Measurements from ENCODE around the gene MCMBP.
"Not testable (repeated sequence)": the region's sequence is repeated elsewhere in the genome, so short reads cannot be mapped to it uniquely, and the experiment has no call there.

MCMBP gene, protein sequence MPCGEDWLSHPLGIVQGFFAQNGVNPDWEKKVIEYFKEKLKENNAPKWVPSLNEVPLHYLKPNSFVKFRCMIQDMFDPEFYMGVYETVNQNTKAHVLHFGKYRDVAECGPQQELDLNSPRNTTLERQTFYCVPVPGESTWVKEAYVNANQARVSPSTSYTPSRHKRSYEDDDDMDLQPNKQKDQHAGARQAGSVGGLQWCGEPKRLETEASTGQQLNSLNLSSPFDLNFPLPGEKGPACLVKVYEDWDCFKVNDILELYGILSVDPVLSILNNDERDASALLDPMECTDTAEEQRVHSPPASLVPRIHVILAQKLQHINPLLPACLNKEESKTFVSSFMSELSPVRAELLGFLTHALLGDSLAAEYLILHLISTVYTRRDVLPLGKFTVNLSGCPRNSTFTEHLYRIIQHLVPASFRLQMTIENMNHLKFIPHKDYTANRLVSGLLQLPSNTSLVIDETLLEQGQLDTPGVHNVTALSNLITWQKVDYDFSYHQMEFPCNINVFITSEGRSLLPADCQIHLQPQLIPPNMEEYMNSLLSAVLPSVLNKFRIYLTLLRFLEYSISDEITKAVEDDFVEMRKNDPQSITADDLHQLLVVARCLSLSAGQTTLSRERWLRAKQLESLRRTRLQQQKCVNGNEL

DNA sequence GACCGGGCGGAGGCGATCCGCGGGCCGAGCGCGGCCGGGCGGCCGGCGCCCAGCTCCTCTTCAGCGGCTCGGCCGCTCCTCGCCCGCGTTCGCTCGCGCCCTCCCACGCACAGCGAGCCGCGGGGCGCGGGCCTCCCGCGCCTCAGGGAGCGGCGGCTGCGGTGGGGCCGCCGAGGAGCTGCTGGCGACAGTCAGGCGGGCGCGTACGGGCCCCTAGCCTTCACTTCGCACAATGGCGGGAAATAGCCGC lies at the start of gene MCMBP:
Gene MCMBP, minus strand, starts transcription at position 234 of the 250 bp plus-strand sequence. CDS start 259 bp downstream, outside the sequence.
- H3K36me3 ChIP-seq (ENCODE audit: control insufficient read depth in 1 of 2, insufficient read depth in 2 of 2, low read length in 2 of 2), result no peaks in the 10 kb centered on the region
- H3K27ac ChIP-seq (ENCODE audit: low read length), result peak within 1 kb of the TSS; percentile 90
- no peaks in the 10 kb centered on the region for H3K27me3 ChIP-seq (ENCODE audit: low read depth, low read length)
- H3K4me3 ChIP-seq (ENCODE audit: low read depth in 1 of 2, low read length in 2 of 2), result peak within 1 kb of the TSS; percentile 80 to 92
- no peaks in the 10 kb centered on the region for H3K9me3 ChIP-seq (ENCODE audit: control insufficient read depth in 1 of 2, low read length in 2 of 2)
- peaks cover 15 to 23% of the 10 kb centered on the region in 2 donors for H3K4me1 ChIP-seq (ENCODE audit: control insufficient read depth in 1 of 2, insufficient read depth in 2 of 2, low read length in 2 of 2)

DNA sequence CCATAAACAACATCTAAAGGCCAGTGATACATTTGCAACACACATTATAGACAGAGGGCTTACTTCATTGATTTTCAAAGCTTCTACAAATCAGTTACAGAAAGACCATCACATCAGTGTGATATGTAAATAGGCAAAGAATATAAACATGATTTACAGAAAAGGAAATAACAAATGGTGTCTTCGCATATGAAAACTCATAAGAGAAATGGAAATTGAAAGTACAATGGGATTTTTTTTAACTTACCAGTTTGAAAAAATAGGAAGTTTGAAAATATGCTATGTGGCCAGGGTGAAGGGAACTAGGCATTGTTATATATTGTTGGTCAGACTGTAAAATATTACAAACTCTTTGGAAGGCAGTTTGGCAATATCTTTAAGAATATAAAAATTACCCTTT lies 47.2 kb upstream of the MCMBP start:
- Histone ChIP-seq H3K4me3 (ENCODE audit: low read depth in 1 of 2, low read length in 2 of 2) (no peak overlapping the region), H3K36me3 (ENCODE audit: control insufficient read depth in 1 of 2, insufficient read depth in 2 of 2, low read length in 2 of 2) (peaks cover 59 to 72% of the 10 kb centered on the region in 2 donors), H3K27ac (ENCODE audit: low read length) (no peak overlapping the region), H3K9me3 (ENCODE audit: control insufficient read depth in 1 of 2, low read length in 2 of 2) (no peaks in the 10 kb centered on the region), H3K27me3 (ENCODE audit: low read depth, low read length) (no peaks in the 10 kb centered on the region), H3K4me1 (ENCODE audit: control insufficient read depth in 1 of 2, insufficient read depth in 2 of 2, low read length in 2 of 2) (no peaks in the 10 kb centered on the region)

DNA sequence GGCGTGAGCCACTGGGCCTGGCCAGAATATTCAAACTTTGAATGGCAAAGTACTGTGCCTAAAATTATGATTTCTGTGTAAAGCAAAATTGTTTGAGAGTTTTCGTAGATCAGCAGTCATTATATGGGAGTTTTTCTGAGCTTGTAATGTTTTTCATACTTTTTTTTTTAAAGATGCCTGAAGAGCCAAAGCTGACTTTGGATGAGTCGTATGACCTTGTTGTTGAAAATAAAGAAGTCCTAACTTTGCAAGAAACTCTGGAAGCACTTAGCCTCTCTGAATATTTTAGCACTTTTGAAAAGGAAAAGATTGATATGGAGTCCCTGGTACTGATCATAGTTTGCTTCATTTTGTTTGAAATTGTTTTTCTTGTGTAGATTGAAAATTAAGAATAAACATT lies 46.6 kb upstream of the MCMBP start:
- H3K27me3 ChIP-seq (ENCODE audit: low read depth, low read length), result no peaks in the 10 kb centered on the region
- no peak overlapping the region for H3K27ac ChIP-seq (ENCODE audit: low read length)
- H3K36me3 ChIP-seq (ENCODE audit: control insufficient read depth in 1 of 2, insufficient read depth in 2 of 2, low read length in 2 of 2), result peaks cover 63 to 73% of the 10 kb centered on the region in 2 donors
- H3K4me3 ChIP-seq (ENCODE audit: low read depth in 1 of 2, low read length in 2 of 2), result no peak overlapping the region
- H3K9me3 ChIP-seq (ENCODE audit: control insufficient read depth in 1 of 2, low read length in 2 of 2), result no peaks in the 10 kb centered on the region
- no peaks in the 10 kb centered on the region for H3K4me1 ChIP-seq (ENCODE audit: control insufficient read depth in 1 of 2, insufficient read depth in 2 of 2, low read length in 2 of 2)

DNA sequence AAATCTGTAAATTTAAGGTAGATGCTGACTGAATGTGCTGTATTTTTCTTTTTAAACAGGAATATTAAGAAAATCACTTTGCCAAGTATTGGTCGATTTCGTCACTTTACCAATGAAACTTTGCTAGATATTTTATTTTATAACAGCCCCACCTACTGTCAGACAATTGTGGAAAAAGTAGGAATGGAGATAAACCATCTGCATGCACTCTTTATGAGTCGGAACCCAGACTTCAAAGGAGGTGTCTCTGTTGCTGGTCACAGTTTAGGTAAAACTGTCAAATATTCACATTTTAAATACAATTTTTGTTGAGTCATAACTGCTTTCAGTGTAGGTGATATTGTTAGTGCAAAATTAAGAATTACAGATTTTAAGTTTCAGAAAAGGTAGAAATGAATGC lies 45.1 kb upstream of the MCMBP start:
- H3K4me3 ChIP-seq (ENCODE audit: low read depth in 1 of 2, low read length in 2 of 2), result no peak overlapping the region
- H3K9me3 ChIP-seq (ENCODE audit: control insufficient read depth in 1 of 2, low read length in 2 of 2), result no peaks in the 10 kb centered on the region
- H3K27me3 ChIP-seq (ENCODE audit: low read depth, low read length), result no peaks in the 10 kb centered on the region
- H3K4me1 ChIP-seq (ENCODE audit: control insufficient read depth in 1 of 2, insufficient read depth in 2 of 2, low read length in 2 of 2), result no peaks in the 10 kb centered on the region
- no peak overlapping the region for H3K27ac ChIP-seq (ENCODE audit: low read length)
- H3K36me3 ChIP-seq (ENCODE audit: control insufficient read depth in 1 of 2, insufficient read depth in 2 of 2, low read length in 2 of 2), result peaks cover 61 to 71% of the 10 kb centered on the region in 2 donors

DNA sequence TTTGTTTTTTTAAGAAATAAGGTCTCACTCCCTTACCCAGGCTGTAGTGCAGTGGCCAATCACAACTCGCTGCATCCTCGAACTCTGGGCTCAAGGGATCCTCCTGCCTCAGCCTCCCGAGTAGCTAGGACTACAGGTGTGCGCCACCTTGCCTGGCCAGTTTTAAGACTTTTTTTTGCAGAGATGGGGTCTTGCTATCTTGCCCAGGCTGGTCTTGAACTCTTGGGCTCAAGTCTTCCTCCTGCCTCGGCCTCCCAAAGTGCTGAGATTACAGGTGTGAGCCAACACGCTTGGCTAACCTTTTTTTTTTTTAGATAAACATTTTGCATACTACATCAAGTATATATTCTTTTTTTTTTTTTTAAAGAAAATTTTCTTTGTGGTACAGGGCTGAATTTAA lies 38.0 kb upstream of the MCMBP start:
- no peak overlapping the region for H3K4me3 ChIP-seq (ENCODE audit: low read depth in 1 of 2, low read length in 2 of 2)
- no peaks in the 10 kb centered on the region for H3K27me3 ChIP-seq (ENCODE audit: low read depth, low read length)
- no peaks in the 10 kb centered on the region for H3K9me3 ChIP-seq (ENCODE audit: control insufficient read depth in 1 of 2, low read length in 2 of 2)
- no peak overlapping the region for H3K27ac ChIP-seq (ENCODE audit: low read length)
- peaks cover 29 to 48% of the 10 kb centered on the region in 2 donors for H3K36me3 ChIP-seq (ENCODE audit: control insufficient read depth in 1 of 2, insufficient read depth in 2 of 2, low read length in 2 of 2)
- H3K4me1 ChIP-seq (ENCODE audit: control insufficient read depth in 1 of 2, insufficient read depth in 2 of 2, low read length in 2 of 2), result no peaks in the 10 kb centered on the region

DNA sequence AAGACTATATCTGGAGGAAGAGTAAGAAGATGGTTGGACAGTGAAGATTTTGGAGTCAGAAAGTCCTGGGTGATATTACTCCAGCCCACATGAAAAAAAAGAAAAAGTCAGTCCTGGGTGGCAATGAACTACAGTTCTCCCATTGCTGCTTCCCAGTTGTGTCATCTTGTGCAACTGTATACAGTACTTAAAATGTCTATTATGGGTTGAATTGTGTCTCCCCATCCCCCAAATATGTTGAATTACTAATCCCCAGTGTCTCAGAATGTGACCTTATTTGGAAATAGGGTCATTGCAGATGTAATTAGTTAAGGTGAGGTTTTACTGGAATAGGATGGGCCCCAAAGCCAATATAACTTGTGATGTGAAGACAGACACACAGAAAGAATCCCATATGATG lies 35.5 kb upstream of the MCMBP start:
- no peak overlapping the region for H3K27ac ChIP-seq (ENCODE audit: low read length)
- H3K4me3 ChIP-seq (ENCODE audit: low read depth in 1 of 2, low read length in 2 of 2), result no peak overlapping the region
- no peaks in the 10 kb centered on the region for H3K4me1 ChIP-seq (ENCODE audit: control insufficient read depth in 1 of 2, insufficient read depth in 2 of 2, low read length in 2 of 2)
- peaks cover 29 to 50% of the 10 kb centered on the region in 2 donors for H3K36me3 ChIP-seq (ENCODE audit: control insufficient read depth in 1 of 2, insufficient read depth in 2 of 2, low read length in 2 of 2)
- H3K9me3 ChIP-seq (ENCODE audit: control insufficient read depth in 1 of 2, low read length in 2 of 2), result no peaks in the 10 kb centered on the region
- H3K27me3 ChIP-seq (ENCODE audit: low read depth, low read length), result no peaks in the 10 kb centered on the region

DNA sequence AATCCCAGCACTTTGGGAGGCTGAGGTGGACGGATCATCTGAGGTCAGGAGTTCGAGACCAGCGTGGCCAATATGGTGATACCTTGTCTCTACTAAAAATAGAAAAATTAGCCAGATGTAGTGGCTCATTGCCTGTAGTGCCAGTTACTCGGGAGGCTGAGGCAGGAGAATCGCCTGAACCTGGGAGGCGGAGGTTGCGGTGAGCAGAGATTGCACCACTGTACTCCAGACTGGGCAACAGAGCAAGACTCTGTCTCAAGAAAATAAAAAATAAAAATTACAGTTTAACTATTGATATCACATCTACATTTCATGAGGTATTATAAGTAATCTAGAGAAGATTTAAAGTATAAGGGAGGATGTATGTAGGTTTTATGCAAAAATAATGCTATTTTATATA lies 35.1 kb upstream of the MCMBP start:
- not testable (repeated sequence) for H3K4me3 ChIP-seq (ENCODE audit: low read depth in 1 of 2, low read length in 2 of 2); H3K27me3 ChIP-seq (ENCODE audit: low read depth, low read length); H3K4me1 ChIP-seq (ENCODE audit: control insufficient read depth in 1 of 2, insufficient read depth in 2 of 2, low read length in 2 of 2); H3K27ac ChIP-seq (ENCODE audit: low read length); H3K9me3 ChIP-seq (ENCODE audit: control insufficient read depth in 1 of 2, low read length in 2 of 2)
- peaks cover 30 to 50% of the 10 kb centered on the region in 2 donors for H3K36me3 ChIP-seq (ENCODE audit: control insufficient read depth in 1 of 2, insufficient read depth in 2 of 2, low read length in 2 of 2)

DNA sequence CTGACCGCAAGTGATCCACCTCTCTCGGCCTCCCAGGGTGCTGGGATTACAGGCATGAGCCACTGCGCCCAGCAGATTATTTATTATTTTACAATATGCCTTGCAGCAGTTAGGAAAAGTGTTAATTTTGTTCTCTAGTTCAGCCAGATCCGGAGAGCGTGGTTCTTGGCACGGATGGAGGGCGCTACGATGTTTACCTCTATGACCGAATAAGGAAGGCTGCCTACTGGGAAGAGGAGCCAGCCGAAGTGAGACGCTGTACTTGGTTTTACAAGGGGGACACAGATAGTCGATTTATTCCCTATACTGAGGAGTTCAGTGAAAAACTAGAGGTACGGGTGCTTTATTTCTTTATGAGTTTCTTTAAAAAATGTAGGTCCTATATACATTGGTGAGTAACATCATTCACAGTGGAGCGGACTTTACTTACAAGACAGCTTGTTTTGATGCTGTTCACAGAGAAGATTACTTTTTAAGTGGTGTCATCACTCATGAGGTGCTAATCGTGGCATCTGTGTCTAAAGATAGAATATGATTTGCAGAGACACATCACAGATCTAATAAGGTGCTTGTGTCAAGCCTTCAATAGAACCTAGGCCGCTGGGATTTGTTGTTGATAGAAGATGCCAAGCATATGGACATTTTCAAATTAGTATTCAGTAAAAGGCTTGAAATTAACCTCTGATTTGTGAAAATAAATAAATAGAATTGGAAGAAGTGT lies 31.5 kb upstream of the MCMBP start:
- Histone ChIP-seq H3K36me3 (ENCODE audit: control insufficient read depth in 1 of 2, insufficient read depth in 2 of 2, low read length in 2 of 2) (peaks cover 26 to 42% of the 10 kb centered on the region in 2 donors), H3K27ac (ENCODE audit: low read length) (no peak overlapping the region)

DNA sequence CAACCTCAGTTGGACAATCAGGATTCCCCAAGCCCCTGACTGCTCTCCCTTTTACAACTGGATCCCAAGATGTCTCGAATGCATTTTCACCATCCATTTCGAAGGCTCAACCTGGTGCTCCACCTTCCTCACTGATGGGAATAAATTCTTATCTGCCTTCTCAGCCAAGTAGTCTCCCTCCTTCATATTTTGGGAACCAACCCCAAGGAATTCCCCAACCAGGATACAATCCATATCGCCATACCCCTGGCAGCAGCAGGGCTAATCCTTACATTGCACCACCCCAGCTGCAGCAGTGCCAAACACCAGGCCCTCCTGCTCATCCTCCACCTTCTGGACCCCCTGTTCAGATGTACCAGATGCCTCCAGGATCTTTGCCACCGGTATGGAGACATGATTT lies 25.9 kb upstream of the MCMBP start:
- peaks cover 15 to 24% of the 10 kb centered on the region in 2 donors for H3K36me3 ChIP-seq (ENCODE audit: control insufficient read depth in 1 of 2, insufficient read depth in 2 of 2, low read length in 2 of 2)
- H3K27ac ChIP-seq (ENCODE audit: low read length), result no peak overlapping the region
- peaks cover 32 to 36% of the 10 kb centered on the region in 2 donors for H3K4me1 ChIP-seq (ENCODE audit: control insufficient read depth in 1 of 2, insufficient read depth in 2 of 2, low read length in 2 of 2)
- H3K27me3 ChIP-seq (ENCODE audit: low read depth, low read length), result no peaks in the 10 kb centered on the region
- no peaks in the 10 kb centered on the region for H3K9me3 ChIP-seq (ENCODE audit: control insufficient read depth in 1 of 2, low read length in 2 of 2)
- no peak overlapping the region for H3K4me3 ChIP-seq (ENCODE audit: low read depth in 1 of 2, low read length in 2 of 2)

More for the DNA sequence above, 31.5 kb upstream of the MCMBP start:
- H3K4me1 ChIP-seq (ENCODE audit: control insufficient read depth in 1 of 2, insufficient read depth in 2 of 2, low read length in 2 of 2), result no peaks in the 10 kb centered on the region
- H3K9me3 ChIP-seq (ENCODE audit: control insufficient read depth in 1 of 2, low read length in 2 of 2), result no peaks in the 10 kb centered on the region
- H3K27me3 ChIP-seq (ENCODE audit: low read depth, low read length), result no peaks in the 10 kb centered on the region
- H3K4me3 ChIP-seq (ENCODE audit: low read depth in 1 of 2, low read length in 2 of 2), result no peak overlapping the region

DNA sequence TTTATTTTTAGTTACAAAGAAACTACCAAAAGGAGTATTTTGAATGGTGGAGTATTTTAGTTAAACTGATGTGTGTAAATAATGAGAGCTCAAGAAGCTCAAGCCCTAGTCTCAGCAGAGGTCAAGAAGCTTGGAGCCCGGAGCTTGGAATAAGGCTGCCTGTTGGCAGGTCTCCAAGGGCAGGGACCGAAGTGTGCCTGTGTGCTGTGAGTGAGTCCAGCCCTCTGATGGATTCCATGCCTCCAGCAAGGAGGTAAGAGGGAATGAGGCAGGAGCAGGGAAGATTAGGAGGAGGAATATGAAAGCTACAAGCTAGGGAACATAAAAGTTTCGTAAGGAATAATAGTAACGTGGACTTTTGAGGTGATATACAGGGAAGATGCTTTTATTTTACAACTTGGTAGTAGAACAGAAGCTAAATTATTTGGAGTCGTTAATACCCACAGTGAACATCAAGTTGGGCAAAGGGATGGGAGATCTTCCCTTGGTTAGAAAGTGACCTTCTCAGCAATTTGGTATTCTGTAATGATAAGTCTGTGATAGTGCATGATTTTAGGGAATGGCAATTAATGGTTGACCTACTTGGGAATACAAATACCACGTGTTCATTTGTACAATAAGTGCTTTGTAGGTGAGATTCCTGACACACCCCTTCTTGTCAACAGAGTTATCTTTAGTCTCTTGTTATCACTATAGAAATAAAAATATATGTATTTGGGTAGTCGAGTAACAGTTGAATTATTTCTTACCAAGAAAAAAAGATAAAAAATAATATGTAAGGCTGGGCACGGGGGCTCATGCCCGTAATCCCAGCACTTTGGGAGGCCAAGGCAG lies 24.5 kb upstream of the MCMBP start:
- peak overlapping the region; percentile 10 for H3K27ac ChIP-seq (ENCODE audit: low read length)
- H3K4me1 ChIP-seq (ENCODE audit: control insufficient read depth in 1 of 2, insufficient read depth in 2 of 2, low read length in 2 of 2), result peaks cover 32 to 42% of the 10 kb centered on the region in 2 donors
- H3K27me3 ChIP-seq (ENCODE audit: low read depth, low read length), result no peaks in the 10 kb centered on the region
- peaks cover 7 to 15% of the 10 kb centered on the region in 2 donors for H3K36me3 ChIP-seq (ENCODE audit: control insufficient read depth in 1 of 2, insufficient read depth in 2 of 2, low read length in 2 of 2)
- H3K9me3 ChIP-seq (ENCODE audit: control insufficient read depth in 1 of 2, low read length in 2 of 2), result no peaks in the 10 kb centered on the region
- no peak overlapping the region for H3K4me3 ChIP-seq (ENCODE audit: low read depth in 1 of 2, low read length in 2 of 2)
